Endothelial cell of umbilical vein (primary cell): Measurements from ENCODE around the gene DMAC1. TPM values are rescaled to one million over a fixed set of nuclear protein-coding genes. Genes with fewer than 3 reads are reported as not detected.

ENCODE experiments used
- BruUV-seq: library from RNA; stranded (reverse); fragments of 400-500 nt; replicated peaks from 2 replicates; lab custom pipeline; 2021; lab: Mats Ljungman, UMichigan
- CTCF ChIA-PET: fragments of 300-600, 350-600 bp; sonication (Branson Sonifier 250); formaldehyde crosslinking; loops from one replicate; lab custom pipeline; 2021; ENCODE audit warnings: antibody characterized with exemption, inconsistent platforms; lab: Charles Lee
- POLR2A ChIA-PET: fragments of 300-600, 350-600 bp; sonication (Branson Sonifier 250); formaldehyde crosslinking; loops from one replicate; lab custom pipeline; 2021; ENCODE audit warnings: antibody characterized with exemption, inconsistent platforms; lab: Charles Lee
- DNase-seq: peaks from one replicate; pipeline ENCODE4 v3.0.0-alpha.2; 2011; ENCODE audit warnings: low read depth, low spot score
- FAIRE-seq: peaks from 2 replicates; lab custom pipeline; 2011; peaks lifted over from hg19 to GRCh38; lab: Jason Lieb, UNC
- H2AFZ ChIP-seq: 2 replicates; pipeline ENCODE4 v1.6.0; 2012; ENCODE audit warnings: low read depth, low read length, control low read depth, inconsistent platforms
- H3K27ac ChIP-seq: 2 replicates; pipeline ENCODE4 v1.5.1; 2011; ENCODE audit warnings: low read depth, mild to moderate bottlenecking, control low read depth, low read length, moderate library complexity; ENCODE audit not compliant: insufficient read depth
- H3K27me3 ChIP-seq, 2 experiments: 2 replicates each; pipeline versions ENCODE4 v1.6.0 to v1.6.1; 2011; ENCODE audit warnings: low read length in 2 of 2, mixed read lengths in 1 of 2; ENCODE audit not compliant: control insufficient read depth in 2 of 2, insufficient read depth in 2 of 2
- H3K36me3 ChIP-seq, 2 experiments: 2 replicates in 1 of 2; 3 replicates in 1 of 2; pipeline ENCODE4 v1.5.1; 2011; ENCODE audit warnings: low read length in 2 of 2, mild to moderate bottlenecking in 1 of 2, moderate library complexity in 1 of 2; ENCODE audit not compliant: control insufficient read depth in 2 of 2, insufficient read depth in 2 of 2; ENCODE audit errors: extremely low read depth in 1 of 2
- H3K4me1 ChIP-seq: 3 replicates; pipeline ENCODE4 v1.5.1; 2011; ENCODE audit warnings: mild to moderate bottlenecking, low read length; ENCODE audit not compliant: control insufficient read depth, insufficient read depth; ENCODE audit errors: extremely low read depth
- H3K4me2 ChIP-seq: 2 replicates; pipeline ENCODE4 v1.6.1; 2011; ENCODE audit warnings: low read length, control low read depth, mixed read lengths; ENCODE audit not compliant: insufficient read depth
- H3K4me3 ChIP-seq, 3 experiments: fragments of 200-600 bp in 1 of 3; sonication (generic), shearing (Covaris generic) in 1 of 3; replicated peaks in 1 of 3; 2 replicates each; pipeline ENCODE4 v1.5.1; 2011 to 2016; ENCODE audit warnings: control low read depth in 3 of 3, low read length in 3 of 3, mild to moderate bottlenecking in 2 of 3, inconsistent platforms in 1 of 3, low read depth in 1 of 3, moderate library complexity in 1 of 3; ENCODE audit not compliant: insufficient read depth in 1 of 3
- H3K79me2 ChIP-seq: 2 replicates; pipeline ENCODE4 v1.6.0; 2012; ENCODE audit warnings: low read length, inconsistent platforms; ENCODE audit not compliant: control insufficient read depth, insufficient read depth
- H3K9ac ChIP-seq: replicated peaks from 2 replicates; pipeline ENCODE3; 2011; ENCODE audit warnings: low read length, control low read depth; ENCODE audit not compliant: insufficient read depth; ENCODE audit errors: extremely low read depth
- H3K9me1 ChIP-seq: replicated peaks from 3 replicates; pipeline ENCODE4 v1.6.0; 2011; ENCODE audit warnings: mild to moderate bottlenecking, low read length; ENCODE audit not compliant: control insufficient read depth, insufficient read depth; ENCODE audit errors: extremely low read depth
- H3K9me3 ChIP-seq: replicated peaks from 2 replicates; pipeline ENCODE4 v1.5.1; 2012; ENCODE audit warnings: low read length, inconsistent platforms; ENCODE audit not compliant: control insufficient read depth, insufficient read depth
- H4K20me1 ChIP-seq: replicated peaks from 2 replicates; pipeline ENCODE3; 2011; ENCODE audit warnings: mild to moderate bottlenecking, low read length; ENCODE audit not compliant: control insufficient read depth, insufficient read depth; ENCODE audit errors: extremely low read depth
- EZH2 ChIP-seq: IDR thresholded peaks from 2 replicates; pipeline ENCODE4 v1.6.1; 2012; ENCODE audit warnings: borderline replicate concordance, low read depth, mild to moderate bottlenecking, moderate library complexity, low read length, inconsistent platforms; ENCODE audit not compliant: severe bottlenecking
- FOS ChIP-seq: IDR thresholded peaks from 2 replicates; pipeline ENCODE4 v1.6.1; 2011; ENCODE audit warnings: mild to moderate bottlenecking, low read length, moderate library complexity, borderline replicate concordance; ENCODE audit not compliant: insufficient read depth
- GATA2 ChIP-seq: IDR thresholded peaks from 2 replicates; pipeline ENCODE4 v1.7.0; 2011; ENCODE audit warnings: low read depth, mild to moderate bottlenecking, moderate library complexity, mixed read lengths, low read length; ENCODE audit not compliant: insufficient read length, insufficient read depth
- JUN ChIP-seq: IDR thresholded peaks from 2 replicates; pipeline ENCODE4 v1.6.1; 2011; ENCODE audit warnings: borderline replicate concordance, low read depth; ENCODE audit not compliant: insufficient read length, insufficient read depth
- MYC ChIP-seq: IDR thresholded peaks from one replicate; pipeline ENCODE4 v1.6.1; 2011; ENCODE audit warnings: mild to moderate bottlenecking, low read depth, low read length
- POLR2A ChIP-seq: IDR thresholded peaks from 2 replicates; pipeline ENCODE4 v1.6.1; 2012; ENCODE audit warnings: low read depth, mild to moderate bottlenecking, control low read depth, low read length
- POLR2AphosphoS5 ChIP-seq: IDR thresholded peaks from 2 replicates; pipeline ENCODE4 v1.6.1; 2012; ENCODE audit warnings: low read depth, mild to moderate bottlenecking, control low read depth, low read length, moderate library complexity; ENCODE audit not compliant: insufficient read depth
- dilution Hi-C: fragments of 300-500 bp; cut with MboI; formaldehyde crosslinking; loops from one replicate; pipeline ENCODE4 v1.15.0; 2019; ENCODE audit warnings: low sequenced_read_pairs; ENCODE audit not compliant: extremely low pct_ligation_motif_present
- intact Hi-C: fragments of 100-400 bp; cut with micrococcal nuclease; formaldehyde crosslinking; loops from one replicate; pipeline ENCODE4 v1.10.0; 2022
- polyA plus RNA-seq, 4 experiments: library from polyadenylated mRNA; depleted of rRNA in 3 of 4; stranded (reverse) in 3 of 4; unstranded in 1 of 4; fragments of >200 nt; gene quantifications; 2 replicates each; pipeline versions ENCODE4 v1.2.1 to v1.2.3, GENCODE V29; 2011 to 2012; ENCODE audit warnings: missing spikeins in 1 of 4
- total RNA-seq: library from RNA; stranded (reverse); gene quantifications from 2 replicates; pipeline ENCODE4 v1.2.3, GENCODE V29; 2021
- TF ChIP-seq, protein P1 (sequence below): IDR thresholded peaks from 2 replicates; pipeline ENCODE4 v1.6.1; 2011; ENCODE audit not compliant: insufficient read depth, insufficient read length
- TF ChIP-seq, protein P2 (sequence below), 2 donors: IDR thresholded peaks; 1 replicate in 1 of 2; 2 replicates in 1 of 2; pipeline ENCODE4 v1.5.1; 2011; ENCODE audit warnings: low read length in 2 of 2, mild to moderate bottlenecking in 2 of 2, moderate library complexity in 2 of 2, control low read depth in 1 of 2, inconsistent platforms in 1 of 2, low read depth in 1 of 2; ENCODE audit not compliant: insufficient read depth in 1 of 2; ENCODE audit errors: extremely low read depth in 1 of 2

DMAC1 gene
- total and polyA plus RNA-seq, 2 donors (not counting 3 experiments of a cell fraction or from before 2014, with no cell fraction given): 15.8 to 44.0 TPM

DNA sequence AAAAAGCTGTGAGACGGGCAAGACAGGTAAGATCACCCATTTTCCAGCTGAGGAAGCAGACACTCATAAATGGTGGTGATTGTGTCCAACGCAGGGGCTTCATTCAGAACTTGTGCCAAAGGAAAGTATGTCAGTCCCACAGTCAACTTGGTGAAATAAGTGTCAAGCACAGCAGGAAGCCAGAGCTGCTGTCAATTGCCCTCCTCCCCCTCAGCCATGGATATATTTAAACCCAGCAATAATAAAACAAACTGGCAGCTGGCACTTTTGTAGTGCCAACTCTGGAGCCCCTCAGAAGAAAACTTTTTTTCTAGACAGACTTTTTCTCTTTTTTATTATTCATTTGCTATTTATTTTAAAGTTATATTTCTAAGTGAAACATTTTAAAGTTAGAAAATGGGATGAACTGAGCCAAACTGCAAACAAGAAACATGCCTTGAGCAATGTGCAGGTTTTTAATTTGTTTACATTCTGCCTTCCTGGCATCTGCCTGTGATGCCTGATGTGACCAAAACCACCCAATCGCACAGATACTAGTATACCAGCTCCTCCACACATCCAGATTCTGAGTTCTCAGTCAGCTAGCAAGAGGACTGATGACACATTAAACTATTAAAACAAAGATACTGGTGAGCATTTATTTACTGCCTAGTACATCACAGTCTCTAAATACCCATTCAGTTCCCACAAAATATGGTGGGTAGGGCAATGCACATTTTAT is 17.0 kb downstream of the DMAC1 start:
- Histone ChIP-seq H3K4me3 (no peak overlapping the region), H3K36me3 (no peaks in the 10 kb centered on the region), H3K9me3 (no peaks in the 10 kb centered on the region), H2AFZ (no peak overlapping the region), H3K79me2 (no peaks in the 10 kb centered on the region), H3K27me3 (no peaks in the 10 kb centered on the region), H3K4me2 (no peak overlapping the region), H3K9me1 (no peaks in the 10 kb centered on the region), H3K27ac (no peak overlapping the region), H3K4me1 (no peaks in the 10 kb centered on the region), H3K9ac (no peak overlapping the region), H4K20me1 (no peaks in the 10 kb centered on the region)
- dilution Hi-C loops: no loop called here
- CTCF ChIA-PET: no interaction called here
- intact Hi-C loops: no loop called here
- FAIRE-seq (no peak), DNase-seq (no peak)
- BruUV-seq: no TSS peak
- TF ChIP-seq, protein P1, sequence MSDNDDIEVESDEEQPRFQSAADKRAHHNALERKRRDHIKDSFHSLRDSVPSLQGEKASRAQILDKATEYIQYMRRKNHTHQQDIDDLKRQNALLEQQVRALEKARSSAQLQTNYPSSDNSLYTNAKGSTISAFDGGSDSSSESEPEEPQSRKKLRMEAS: no peak
- POLR2A ChIA-PET: no interaction called here

DNA sequence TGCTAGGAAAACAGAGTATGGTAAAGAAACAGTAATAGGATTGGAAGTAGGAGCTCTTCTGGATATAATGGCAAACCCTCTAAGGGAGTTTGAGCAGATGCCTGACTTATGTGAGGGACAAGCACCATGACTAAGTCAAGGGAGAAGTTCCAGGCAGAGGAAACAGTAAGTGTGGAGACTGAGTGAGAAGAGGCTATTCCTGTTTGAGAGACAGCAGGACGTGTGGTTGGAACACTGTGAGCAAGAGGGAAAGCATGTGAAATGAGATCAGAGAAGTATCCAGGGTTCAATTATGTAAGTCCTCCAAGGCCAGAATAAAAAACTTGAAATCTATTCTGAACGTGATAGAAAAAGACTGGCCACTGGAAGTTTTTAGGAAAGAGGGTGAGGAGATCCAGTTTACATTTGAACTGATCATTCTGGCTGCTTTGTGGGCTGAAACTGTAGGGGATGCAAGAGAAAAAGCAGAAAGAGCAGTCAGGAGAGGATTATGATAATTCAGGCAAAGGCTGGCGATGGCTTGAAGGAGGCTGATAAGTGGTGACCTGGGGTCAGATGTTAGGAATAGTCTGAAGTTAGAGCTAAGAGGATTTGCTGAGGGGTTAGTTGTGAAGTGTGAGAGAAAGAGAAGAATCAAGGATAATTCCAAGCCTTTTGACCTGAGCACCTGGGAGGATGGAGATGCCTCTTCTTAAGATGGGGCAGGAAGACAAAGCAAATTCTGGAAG is 19.2 kb downstream of the DMAC1 start:
- no peak overlapping the region for H3K9ac ChIP-seq
- FAIRE-seq: no peak

More for the DNA sequence above, 19.2 kb downstream of the DMAC1 start:
- TF ChIP-seq FOS: no peak
- TF ChIP-seq MYC: no peak
- no peak for TF ChIP-seq EZH2
- TF ChIP-seq GATA2: no peak
- TF ChIP-seq, protein P2, sequence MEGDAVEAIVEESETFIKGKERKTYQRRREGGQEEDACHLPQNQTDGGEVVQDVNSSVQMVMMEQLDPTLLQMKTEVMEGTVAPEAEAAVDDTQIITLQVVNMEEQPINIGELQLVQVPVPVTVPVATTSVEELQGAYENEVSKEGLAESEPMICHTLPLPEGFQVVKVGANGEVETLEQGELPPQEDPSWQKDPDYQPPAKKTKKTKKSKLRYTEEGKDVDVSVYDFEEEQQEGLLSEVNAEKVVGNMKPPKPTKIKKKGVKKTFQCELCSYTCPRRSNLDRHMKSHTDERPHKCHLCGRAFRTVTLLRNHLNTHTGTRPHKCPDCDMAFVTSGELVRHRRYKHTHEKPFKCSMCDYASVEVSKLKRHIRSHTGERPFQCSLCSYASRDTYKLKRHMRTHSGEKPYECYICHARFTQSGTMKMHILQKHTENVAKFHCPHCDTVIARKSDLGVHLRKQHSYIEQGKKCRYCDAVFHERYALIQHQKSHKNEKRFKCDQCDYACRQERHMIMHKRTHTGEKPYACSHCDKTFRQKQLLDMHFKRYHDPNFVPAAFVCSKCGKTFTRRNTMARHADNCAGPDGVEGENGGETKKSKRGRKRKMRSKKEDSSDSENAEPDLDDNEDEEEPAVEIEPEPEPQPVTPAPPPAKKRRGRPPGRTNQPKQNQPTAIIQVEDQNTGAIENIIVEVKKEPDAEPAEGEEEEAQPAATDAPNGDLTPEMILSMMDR (IDR thresholded peaks at IDR 0.05; ENCODE audit: extremely low read depth in 1 of 2, insufficient read depth in 1 of 2, low read depth in 1 of 2, low read length in 2 of 2): no peak
- TF ChIP-seq JUN: no peak
- TF ChIP-seq, protein P1: no peak
- TF ChIP-seq POLR2AphosphoS5: no peak
- no peak for TF ChIP-seq POLR2A
- Histone ChIP-seq H2AFZ (no peak overlapping the region), H3K79me2 (no peaks in the 10 kb centered on the region), H3K9me1 (no peaks in the 10 kb centered on the region), H3K4me2 (no peak overlapping the region), H4K20me1 (no peaks in the 10 kb centered on the region), H3K36me3 (no peaks in the 10 kb centered on the region), H3K27ac (no peak overlapping the region), H3K27me3 (no peaks in the 10 kb centered on the region), H3K4me3 (no peak overlapping the region), H3K4me1 (no peaks in the 10 kb centered on the region), H3K9me3 (no peaks in the 10 kb centered on the region)
- intact Hi-C loops: no loop called here
- dilution Hi-C loops: no loop called here
- ChIA-PET CTCF (no interaction called here), POLR2A (no interaction called here)
- no peak for DNase-seq
- no TSS peak for BruUV-seq
